ENCODE data around the gene DBNL. TPM values are rescaled to one million over a fixed set of nuclear protein-coding genes. Genes with fewer than 3 reads are reported as not detected.

DBNL gene
- total RNA-seq, 2 donors from 2014 or later, result 118 to 120 TPM

GRCh38 chr7:44097064-44097932 lies 52.8 kb downstream of the DBNL start:
- Histone ChIP-seq H3K27me3 (replicated peaks; ENCODE audit: insufficient read depth) (no peaks in the 10 kb centered on the region), H3K27ac (no peak overlapping the region), H3K36me3 (no peaks in the 10 kb centered on the region), H3K9me3 (no peaks in the 10 kb centered on the region), H3K4me1 (replicated peaks) (no peaks in the 10 kb centered on the region), H3K4me3 (no peak overlapping the region)
- no peak for TF ChIP-seq POLR2AphosphoS5 (IDR thresholded peaks at IDR 0.05)
- TF ChIP-seq POLR2A (IDR thresholded peaks at IDR 0.05), result no peak
- TF ChIP-seq CTCF (IDR thresholded peaks at IDR 0.05), result no peak
- DNase-seq (ENCODE audit: low spot score), result no peak
- WGBS, result 76% methylated on average over 9 of the region's 9 CpGs
- intact Hi-C loops (cut with DNase I), result no loop called here

GRCh38 chr7:44098092-44099068 lies 53.9 kb downstream of the DBNL start:
- no peaks in the 10 kb centered on the region for H3K4me1 ChIP-seq (replicated peaks)
- no peak overlapping the region for H3K27ac ChIP-seq
- no peaks in the 10 kb centered on the region for H3K9me3 ChIP-seq
- no peak overlapping the region for H3K4me3 ChIP-seq
- no peaks in the 10 kb centered on the region for H3K36me3 ChIP-seq
- no peak for DNase-seq (ENCODE audit: low spot score)
- TF ChIP-seq POLR2A (IDR thresholded peaks at IDR 0.05) (no peak), POLR2AphosphoS5 (IDR thresholded peaks at IDR 0.05) (no peak), CTCF (IDR thresholded peaks at IDR 0.05) (no peak)
- intact Hi-C loops (cut with DNase I), result no loop called here
- WGBS, result 90% methylated on average over 6 of the region's 6 CpGs
- no peaks in the 10 kb centered on the region for H3K27me3 ChIP-seq (replicated peaks; ENCODE audit: insufficient read depth)

- intact Hi-C loops (cut with DNase I), result loop anchor here (10.0 kb wide), 1 partner anchor 395 kb away; the partner anchor contains the start of gene NUDCD3
- WGBS, result 65% methylated on average over 4 of the region's 4 CpGs
- DNase-seq (ENCODE audit: low spot score), result no peak
- H3K36me3 ChIP-seq, result no peaks in the 10 kb centered on the region
- H3K27me3 ChIP-seq (replicated peaks; ENCODE audit: insufficient read depth), result no peaks in the 10 kb centered on the region
- no peaks in the 10 kb centered on the region for H3K4me1 ChIP-seq (replicated peaks)
- H3K9me3 ChIP-seq, result no peaks in the 10 kb centered on the region
- H3K4me3 ChIP-seq, result no peak overlapping the region
- TF ChIP-seq POLR2AphosphoS5 (IDR thresholded peaks at IDR 0.05), result no peak
- no peak for TF ChIP-seq POLR2A (IDR thresholded peaks at IDR 0.05)
- TF ChIP-seq CTCF (IDR thresholded peaks at IDR 0.05), result no peak
- H3K27ac ChIP-seq, result no peak overlapping the region
These were observed 55.2 kb downstream of the DBNL start for GRCh38 chr7:44099669-44100068.

- Histone ChIP-seq H3K36me3 (no peaks in the 10 kb centered on the region), H3K9me3 (no peaks in the 10 kb centered on the region), H3K4me3 (no peak overlapping the region), H3K27ac (no peak overlapping the region), H3K4me1 (replicated peaks) (no peaks in the 10 kb centered on the region), H3K27me3 (replicated peaks; ENCODE audit: insufficient read depth) (no peaks in the 10 kb centered on the region)
- no peak for TF ChIP-seq POLR2AphosphoS5 (IDR thresholded peaks at IDR 0.05)
- TF ChIP-seq POLR2A (IDR thresholded peaks at IDR 0.05), result no peak
- TF ChIP-seq CTCF (IDR thresholded peaks at IDR 0.05), result no peak
- intact Hi-C loops (cut with DNase I), result loop anchor here (10.0 kb wide), 1 partner anchor 394 kb away; the partner anchor contains the start of gene NUDCD3
- no peak for DNase-seq (ENCODE audit: low spot score)
- 64% methylated on average over 10 of the region's 10 CpGs for WGBS
These were observed 56.2 kb downstream of the DBNL start for GRCh38 chr7:44100458-44101302.
